ENCODE data around the gene CDKN1C. TPM values are rescaled to one million over a fixed set of nuclear protein-coding genes. Genes with fewer than 3 reads are reported as not detected.

CDKN1C gene
- total and polyA plus RNA-seq, 2 donors (not counting 1 experiment from before 2014, with no cell fraction given), result 8.6 to 31.5 TPM

- H3K27ac ChIP-seq (ENCODE audit: insufficient read depth, low read length), result no peak overlapping the region
- DNase-seq (ENCODE audit: low read depth in 2 of 2), result no peak
- H2AFZ ChIP-seq (ENCODE audit: low read length), result no peak overlapping the region
- H3K27me3 ChIP-seq (ENCODE audit: control insufficient read depth, insufficient read depth, low read length), result peaks cover 5% of the 10 kb centered on the region
- no peaks in the 10 kb centered on the region for H3K4me1 ChIP-seq (ENCODE audit: control insufficient read depth, extremely low read depth, insufficient read depth, low read length)
- H3K4me3 ChIP-seq (replicated peaks in 1 of 4; ENCODE audit: control extremely low read depth in 1 of 4, insufficient read depth in 1 of 4, low read depth in 3 of 4, low read length in 4 of 4), result no peak overlapping the region
- H3K9me3 ChIP-seq (ENCODE audit: control insufficient read depth, insufficient read depth, low read depth, low read length), result no peaks in the 10 kb centered on the region
- H4K20me1 ChIP-seq (ENCODE audit: control insufficient read depth, extremely low read depth, insufficient read depth, low read length), result no peaks in the 10 kb centered on the region
- no peak overlapping the region for H3K4me2 ChIP-seq (ENCODE audit: extremely low read depth, insufficient read depth, low read length)
- H3K36me3 ChIP-seq (ENCODE audit: control insufficient read depth, insufficient read depth, low read length), result no peaks in the 10 kb centered on the region
- TF ChIP-seq CTCF (conservative IDR thresholded peaks at IDR 0.05 in 1 of 2, IDR thresholded peaks at IDR 0.05 in 1 of 2; ENCODE audit: low read depth in 1 of 2, low read length in 2 of 2), result no peak
- H3K79me2 ChIP-seq (ENCODE audit: control insufficient read depth, insufficient read depth, low read length), result no peaks in the 10 kb centered on the region
- H3K9ac ChIP-seq (ENCODE audit: insufficient read depth, low read length), result no peak overlapping the region
These were observed 49.1 kb downstream of the CDKN1C start for GRCh38 chr11:2836315-2837095.

GRCh38 chr11:2835751-2836150 lies 49.8 kb downstream of the CDKN1C start:
- H3K4me2 ChIP-seq (ENCODE audit: extremely low read depth, insufficient read depth, low read length), result no peak overlapping the region
- no peaks in the 10 kb centered on the region for H3K36me3 ChIP-seq (ENCODE audit: control insufficient read depth, insufficient read depth, low read length)
- no peak overlapping the region for H2AFZ ChIP-seq (ENCODE audit: low read length)
- TF ChIP-seq CTCF (conservative IDR thresholded peaks at IDR 0.05 in 1 of 2, IDR thresholded peaks at IDR 0.05 in 1 of 2; ENCODE audit: low read depth in 1 of 2, low read length in 2 of 2), result no peak
- no peak for TF ChIP-seq EZH2 (IDR thresholded peaks at IDR 0.05; ENCODE audit: low read length, missing control alignments)
- H3K9me3 ChIP-seq (ENCODE audit: control insufficient read depth, insufficient read depth, low read depth, low read length), result no peaks in the 10 kb centered on the region
- H4K20me1 ChIP-seq (ENCODE audit: control insufficient read depth, extremely low read depth, insufficient read depth, low read length), result no peaks in the 10 kb centered on the region
- H3K9ac ChIP-seq (ENCODE audit: insufficient read depth, low read length), result no peak overlapping the region
- peaks cover 5% of the 10 kb centered on the region for H3K27me3 ChIP-seq (ENCODE audit: control insufficient read depth, insufficient read depth, low read length)
- H3K4me3 ChIP-seq (replicated peaks in 1 of 4; ENCODE audit: control extremely low read depth in 1 of 4, insufficient read depth in 1 of 4, low read depth in 3 of 4, low read length in 4 of 4), result no peak overlapping the region
- no peaks in the 10 kb centered on the region for H3K79me2 ChIP-seq (ENCODE audit: control insufficient read depth, insufficient read depth, low read length)
- no peaks in the 10 kb centered on the region for H3K4me1 ChIP-seq (ENCODE audit: control insufficient read depth, extremely low read depth, insufficient read depth, low read length)
- no peak overlapping the region for H3K27ac ChIP-seq (ENCODE audit: insufficient read depth, low read length)
- DNase-seq (ENCODE audit: low read depth in 2 of 2), result no peak

- peak; percentile 15 to 64 for DNase-seq (ENCODE audit: low read depth in 2 of 2)
- Histone ChIP-seq H3K9me3 (ENCODE audit: control insufficient read depth, insufficient read depth, low read depth, low read length) (no peaks in the 10 kb centered on the region), H2AFZ (ENCODE audit: low read length) (no peak overlapping the region), H3K27me3 (ENCODE audit: control insufficient read depth, insufficient read depth, low read length) (peaks cover 5% of the 10 kb centered on the region), H4K20me1 (ENCODE audit: control insufficient read depth, extremely low read depth, insufficient read depth, low read length) (no peaks in the 10 kb centered on the region), H3K4me1 (ENCODE audit: control insufficient read depth, extremely low read depth, insufficient read depth, low read length) (no peaks in the 10 kb centered on the region), H3K9ac (ENCODE audit: insufficient read depth, low read length) (no peak overlapping the region), H3K79me2 (ENCODE audit: control insufficient read depth, insufficient read depth, low read length) (no peaks in the 10 kb centered on the region), H3K36me3 (ENCODE audit: control insufficient read depth, insufficient read depth, low read length) (no peaks in the 10 kb centered on the region), H3K4me2 (ENCODE audit: extremely low read depth, insufficient read depth, low read length) (no peak overlapping the region), H3K4me3 (replicated peaks in 1 of 4; ENCODE audit: control extremely low read depth in 1 of 4, insufficient read depth in 1 of 4, low read depth in 3 of 4, low read length in 4 of 4) (no peak overlapping the region), H3K27ac (ENCODE audit: insufficient read depth, low read length) (no peak overlapping the region)
- TF ChIP-seq CTCF (conservative IDR thresholded peaks at IDR 0.05 in 1 of 2, IDR thresholded peaks at IDR 0.05 in 1 of 2; ENCODE audit: low read depth in 1 of 2, low read length in 2 of 2) (no peak), EZH2 (IDR thresholded peaks at IDR 0.05; ENCODE audit: low read length, missing control alignments) (no peak)
These were observed 50.3 kb downstream of the CDKN1C start for GRCh38 chr11:2835296-2835695.

All from fibroblast of lung (primary cell).